PC-9 (cell line): ENCODE measurements around the gene ZNF816. TPM values are rescaled to one million over a fixed set of nuclear protein-coding genes. Genes with fewer than 3 reads are reported as not detected.

Experiments used
- BruUV-seq: library from RNA; stranded (reverse); fragments of 400-500 nt; replicated peaks from 2 replicates; lab custom pipeline; 2021; lab: Mats Ljungman, UMichigan
- CTCF ChIA-PET: fragments of 300-600 bp; sonication (Branson Sonifier 250); formaldehyde crosslinking; loops from one replicate; lab custom pipeline; 2022; ENCODE audit warnings: antibody characterized with exemption; lab: Charles Lee
- POLR2A ChIA-PET: fragments of 300-600 bp; sonication (Branson Sonifier 250); formaldehyde crosslinking; loops from one replicate; lab custom pipeline; 2022; ENCODE audit warnings: antibody characterized with exemption; ENCODE audit not compliant: unreplicated experiment; lab: Charles Lee
- DNase-seq, 2 experiments: peaks; one replicate each; pipeline versions ENCODE4 v3.0.0 to v3.0.0-alpha.2; 2015 to 2022; ENCODE audit warnings: mixed read lengths in 1 of 2
- H2AFZ ChIP-seq: fragments of 200-600 bp; sonication (generic); 2 replicates; pipeline ENCODE4 v1.8.1; 2017; ENCODE audit warnings: antibody characterized with exemption
- H3F3A ChIP-seq: fragments of 200-600 bp; sonication (generic); 2 replicates; pipeline ENCODE4 v1.8.1; 2017; ENCODE audit warnings: antibody characterized with exemption, mild to moderate bottlenecking, low read depth; ENCODE audit not compliant: insufficient read depth
- H3K27ac ChIP-seq: fragments of 200-600 bp; sonication (generic); 2 replicates; pipeline ENCODE4 v1.6.1; 2016; ENCODE audit warnings: mixed run types
- H3K27me3 ChIP-seq: fragments of 200-600 bp; sonication (generic); 2 replicates; pipeline ENCODE4 v1.6.1; 2016; ENCODE audit warnings: low read depth, mixed run types; ENCODE audit not compliant: insufficient read depth
- H3K36me3 ChIP-seq: fragments of 200-600 bp; sonication (generic); 2 replicates; pipeline ENCODE4 v1.6.1; 2016; ENCODE audit warnings: low read depth, mixed run types
- H3K4me1 ChIP-seq: fragments of 200-600 bp; sonication (generic); replicated peaks from 2 replicates; pipeline ENCODE4 v1.6.1; 2016; ENCODE audit warnings: mixed run types; ENCODE audit not compliant: insufficient read depth
- H3K4me2 ChIP-seq: fragments of 200-600 bp; sonication (generic); 2 replicates; pipeline ENCODE4 v1.6.1; 2017; ENCODE audit warnings: mixed run types
- H3K4me3 ChIP-seq: fragments of 200-600 bp; sonication (generic); 2 replicates; pipeline ENCODE4 v1.6.1; 2016; ENCODE audit warnings: mixed run types
- H3K79me2 ChIP-seq: fragments of 200-600 bp; sonication (generic); 2 replicates; pipeline ENCODE4 v1.6.1; 2017; ENCODE audit warnings: low read depth, mixed run types
- H3K9me2 ChIP-seq: fragments of 200-600 bp; sonication (generic); 2 replicates; pipeline ENCODE4 v1.8.1; 2017; ENCODE audit warnings: mild to moderate bottlenecking; ENCODE audit not compliant: insufficient read depth
- H3K9me3 ChIP-seq: fragments of 200-600 bp; sonication (generic); 2 replicates; pipeline ENCODE4 v1.8.1; 2016; ENCODE audit warnings: low read depth; ENCODE audit not compliant: insufficient read depth
- H4K20me1 ChIP-seq: fragments of 200-600 bp; sonication (generic); 2 replicates; pipeline ENCODE4 v1.8.1; 2017; ENCODE audit not compliant: insufficient read depth
- CTCF ChIP-seq: fragments of 200-600 bp; sonication (generic); conservative IDR thresholded peaks from 2 replicates; pipeline ENCODE4 v1.6.1; 2017; ENCODE audit warnings: mixed run types, antibody characterized with exemption, mild to moderate bottlenecking, moderate library complexity
- EZH2 ChIP-seq: fragments of 200-600 bp; sonication (generic); IDR thresholded peaks from 2 replicates; pipeline ENCODE4 v1.8.0; 2017; ENCODE audit warnings: antibody characterized with exemption, low read depth
- intact Hi-C: fragments of 100-400 bp; cut with micrococcal nuclease; formaldehyde crosslinking; loops from one replicate; pipeline ENCODE4 v1.10.0; 2022; ENCODE audit not compliant: unreplicated experiment
- total RNA-seq: library from RNA; stranded (reverse); gene quantifications from 2 replicates; pipeline ENCODE4 v1.2.3, GENCODE V29; 2021

The ZNF816 gene
- total RNA-seq, 1 experiment from 2014 or later, result 11.8 TPM

GRCh38 chr19:53008061-53008778, 45.5 kb upstream of the ZNF816 start:
- Histone ChIP-seq H3K4me3 (no peak overlapping the region), H3K9me2 (no peaks in the 10 kb centered on the region), H3K27ac (no peak overlapping the region), H3K9me3 (no peaks in the 10 kb centered on the region), H3K36me3 (no peaks in the 10 kb centered on the region), H3K79me2 (no peaks in the 10 kb centered on the region), H3K4me1 (no peaks in the 10 kb centered on the region), H4K20me1 (no peaks in the 10 kb centered on the region), H2AFZ (no peak overlapping the region), H3K4me2 (no peak overlapping the region), H3F3A (no peaks in the 10 kb centered on the region), H3K27me3 (no peaks in the 10 kb centered on the region)
- TF ChIP-seq EZH2, result no peak
- no peak for TF ChIP-seq CTCF
- no peak for DNase-seq
- intact Hi-C loops, result no loop called here
- BruUV-seq, result no TSS peak
- POLR2A ChIA-PET, result no interaction called here
- CTCF ChIA-PET, result no interaction called here

GRCh38 chr19:53007606-53008005, 44.9 kb upstream of the ZNF816 start:
- POLR2A ChIA-PET, result no interaction called here
- H3K9me3 ChIP-seq, result no peaks in the 10 kb centered on the region

GRCh38 chr19:53007200-53007599, 44.5 kb upstream of the ZNF816 start:
- ChIA-PET POLR2A (no interaction called here), CTCF (no interaction called here)
- BruUV-seq, result no TSS peak
- no peak for DNase-seq
- Histone ChIP-seq H3K4me3 (no peak overlapping the region), H3K79me2 (no peaks in the 10 kb centered on the region), H2AFZ (no peak overlapping the region), H3K27ac (no peak overlapping the region), H4K20me1 (no peaks in the 10 kb centered on the region), H3K9me2 (no peaks in the 10 kb centered on the region), H3K27me3 (no peaks in the 10 kb centered on the region), H3K36me3 (no peaks in the 10 kb centered on the region), H3K4me1 (no peaks in the 10 kb centered on the region), H3K4me2 (no peak overlapping the region), H3F3A (no peaks in the 10 kb centered on the region), H3K9me3 (no peaks in the 10 kb centered on the region)
- TF ChIP-seq CTCF (no peak), EZH2 (no peak)
- intact Hi-C loops, result no loop called here

More at GRCh38 chr19:53007606-53008005, 44.9 kb upstream of the ZNF816 start:
- no peaks in the 10 kb centered on the region for H3K36me3 ChIP-seq
- no TSS peak for BruUV-seq
- intact Hi-C loops, result no loop called here
- DNase-seq, result no peak
- no peaks in the 10 kb centered on the region for H3K4me1 ChIP-seq
- H2AFZ ChIP-seq, result no peak overlapping the region
- no peaks in the 10 kb centered on the region for H3K27me3 ChIP-seq
- CTCF ChIA-PET, result no interaction called here
- no peaks in the 10 kb centered on the region for H3K79me2 ChIP-seq
- no peaks in the 10 kb centered on the region for H3F3A ChIP-seq
- H3K4me3 ChIP-seq, result no peak overlapping the region
- no peak overlapping the region for H3K4me2 ChIP-seq
- H4K20me1 ChIP-seq, result no peaks in the 10 kb centered on the region
- TF ChIP-seq EZH2 (no peak), CTCF (no peak)
- no peaks in the 10 kb centered on the region for H3K9me2 ChIP-seq
- H3K27ac ChIP-seq, result no peak overlapping the region
